Liver (tissue), 9 donors: Measurements from ENCODE around the gene ZDHHC9. TPM values are rescaled to one million over a fixed set of nuclear protein-coding genes. Genes with fewer than 3 reads are reported as not detected.

Experiments
- DNase-seq: peaks from one replicate; pipeline ENCODE4 v3.0.0-alpha.2; 2017; ENCODE audit warnings: low spot score
- H3K27ac ChIP-seq, 2 donors: one replicate each; pipeline ENCODE4 v1.7.0; 2013; ENCODE audit warnings: inconsistent platforms in 2 of 2, low read length in 2 of 2, control low read depth in 1 of 2, low read depth in 1 of 2, mild to moderate bottlenecking in 1 of 2
- H3K27me3 ChIP-seq, 4 donors: one replicate each; pipeline versions ENCODE4 v1.6.1 to v1.7.0; 2013; ENCODE audit warnings: low read length in 3 of 4, inconsistent platforms in 1 of 4, mild to moderate bottlenecking in 1 of 4, moderate library complexity in 1 of 4; ENCODE audit not compliant: control insufficient read depth in 4 of 4, insufficient read depth in 4 of 4
- H3K36me3 ChIP-seq, 4 donors: one replicate each; pipeline versions ENCODE4 v1.6.1 to v1.7.0; 2013; ENCODE audit warnings: low read length in 3 of 4, mild to moderate bottlenecking in 3 of 4, low read depth in 1 of 4, moderate library complexity in 1 of 4; ENCODE audit not compliant: control insufficient read depth in 4 of 4, insufficient read depth in 3 of 4
- H3K4me1 ChIP-seq, 4 donors: one replicate each; pipeline versions ENCODE4 v1.6.1 to v1.7.0; 2013; ENCODE audit warnings: low read length in 3 of 4, mild to moderate bottlenecking in 3 of 4, moderate library complexity in 1 of 4; ENCODE audit not compliant: control insufficient read depth in 4 of 4, insufficient read depth in 4 of 4
- H3K4me3 ChIP-seq, 3 donors: one replicate each; pipeline versions ENCODE4 v1.6.1 to v1.7.0; 2013; ENCODE audit warnings: low read length in 3 of 3, control low read depth in 1 of 3, low read depth in 1 of 3, mild to moderate bottlenecking in 1 of 3
- H3K9ac ChIP-seq, 2 donors: one replicate each; pipeline ENCODE4 v1.7.0; 2013; ENCODE audit warnings: low read length in 2 of 2, mild to moderate bottlenecking in 2 of 2, moderate library complexity in 2 of 2, control low read depth in 1 of 2, low read depth in 1 of 2
- H3K9me3 ChIP-seq, 4 donors: one replicate each; pipeline versions ENCODE4 v1.6.1 to v1.7.0; 2013; ENCODE audit warnings: low read length in 3 of 4; ENCODE audit not compliant: control insufficient read depth in 4 of 4
- CTCF ChIP-seq: fragments of 150-350 bp; IDR thresholded peaks from 2 replicates; pipeline ENCODE4 v1.5.1; 2017; ENCODE audit warnings: improper control_type of control experiment, low read depth, low read length; ENCODE audit not compliant: missing input control
- FOXA1 ChIP-seq: IDR thresholded peaks from 2 replicates; pipeline ENCODE4 v1.6.1; 2016; ENCODE audit warnings: antibody characterized with exemption
- FOXA2 ChIP-seq: IDR thresholded peaks from 2 replicates; pipeline ENCODE4 v1.6.1; 2016; ENCODE audit warnings: antibody characterized with exemption
- GABPA ChIP-seq, 2 donors: IDR thresholded peaks in 1 of 2; conservative IDR thresholded peaks in 1 of 2; 2 replicates each; pipeline ENCODE4 v1.6.1; 2016; ENCODE audit warnings: antibody characterized with exemption in 2 of 2, mild to moderate bottlenecking in 1 of 2, moderate library complexity in 1 of 2
- HNF4A ChIP-seq, 2 donors: conservative IDR thresholded peaks; 2 replicates each; pipeline ENCODE4 v1.6.1; 2016; ENCODE audit warnings: antibody characterized with exemption in 2 of 2, mild to moderate bottlenecking in 2 of 2
- HNF4G ChIP-seq: IDR thresholded peaks from 2 replicates; pipeline ENCODE4 v1.6.1; 2016; ENCODE audit warnings: antibody characterized with exemption
- JUND ChIP-seq, 2 donors: IDR thresholded peaks; 2 replicates each; pipeline ENCODE4 v1.6.1; 2016; ENCODE audit warnings: antibody characterized with exemption in 2 of 2
- MAX ChIP-seq: IDR thresholded peaks from 2 replicates; pipeline ENCODE4 v1.6.1; 2016; ENCODE audit warnings: antibody characterized with exemption
- RAD21 ChIP-seq, 2 donors: IDR thresholded peaks; 2 replicates each; pipeline ENCODE4 v1.6.1; 2016; ENCODE audit warnings: antibody characterized with exemption in 2 of 2, mild to moderate bottlenecking in 2 of 2
- SP1 ChIP-seq: IDR thresholded peaks from 2 replicates; pipeline ENCODE4 v1.6.1; 2018; ENCODE audit warnings: antibody characterized with exemption, mild to moderate bottlenecking
- YY1 ChIP-seq: IDR thresholded peaks from 2 replicates; pipeline ENCODE4 v1.6.1; 2016; ENCODE audit warnings: antibody characterized with exemption, mild to moderate bottlenecking
- ZBTB33 ChIP-seq: IDR thresholded peaks from 2 replicates; pipeline ENCODE4 v1.6.1; 2016; ENCODE audit warnings: antibody characterized with exemption
- WGBS: extraction: QIAGEN DNeasy Blood & Tissue Kit; methylation state at CpG from one replicate; pipeline ENCODE4 v1.1.7; 2013; 5-methylcytosine and 5-hydroxymethylcytosine counted together
- polyA plus RNA-seq, 2 donors: library from polyadenylated mRNA; stranded (reverse) in 1 of 2; unstranded in 1 of 2; fragments of 200-250 nt in 1 of 2; fragments of >200 nt in 1 of 2; fragmentation: Nextera tagmentation in 1 of 2; extraction: Ambion mirVana in 1 of 2; gene quantifications; one replicate each; pipeline versions ENCODE4 v1.2.1 to v1.2.3, GENCODE V29; 2013 to 2015
- total RNA-seq, 2 donors: library from RNA; depleted of rRNA; stranded (reverse); fragments of >200 nt; gene quantifications; one replicate each; pipeline ENCODE4 v1.2.3, GENCODE V29; 2014
- donor health status: healthy.
- donor health status: healthy.
- donor health status: healthy.
- donor health status: healthy.
- donor health status: healthy.

Gene ZDHHC9
- total and polyA plus RNA-seq, 4 donors = 10.2 to 26.8 (median 24.3) TPM

GRCh38 chrX:129781680-129782495 lies 61.8 kb downstream of the ZDHHC9 start:
- Histone ChIP-seq H3K36me3 (no peaks in the 10 kb centered on the region), H3K27me3 (no peaks in the 10 kb centered on the region), H3K27ac (peak overlapping the region in 1 of 2 donors; percentile 31), H3K9ac (no peak overlapping the region), H3K9me3 (no peaks in the 10 kb centered on the region), H3K4me3 (no peak overlapping the region), H3K4me1 (peaks cover 0 to 5% (median 1%) of the 10 kb centered on the region in 4 donors)
- DNase-seq = no peak
- WGBS = 88% methylated on average over 10 of the region's 10 CpGs
- no peak for TF ChIP-seq CTCF
- TF ChIP-seq FOXA1 = no peak
- no peak for TF ChIP-seq YY1
- TF ChIP-seq HNF4G = no peak
- no peak for TF ChIP-seq GABPA (IDR thresholded peaks at IDR 0.05 in 1 of 2, conservative IDR thresholded peaks at IDR 0.05 in 1 of 2)
- no peak for TF ChIP-seq RAD21 (IDR thresholded peaks at IDR 0.05)
- no peak for TF ChIP-seq MAX
- TF ChIP-seq SP1 = no peak
- TF ChIP-seq JUND (IDR thresholded peaks at IDR 0.05) = no peak
- no peak for TF ChIP-seq HNF4A (conservative IDR thresholded peaks at IDR 0.05)
- TF ChIP-seq ZBTB33 = no peak

- TF ChIP-seq FOXA2 = no peak
- TF ChIP-seq SP1 = no peak
- no peak for TF ChIP-seq GABPA (IDR thresholded peaks at IDR 0.05 in 1 of 2, conservative IDR thresholded peaks at IDR 0.05 in 1 of 2)
- Histone ChIP-seq H3K27ac (no peak overlapping the region), H3K27me3 (no peaks in the 10 kb centered on the region), H3K4me1 (peaks cover 0 to 11% (median 3%) of the 10 kb centered on the region in 4 donors), H3K9me3 (no peaks in the 10 kb centered on the region), H3K9ac (no peak overlapping the region), H3K36me3 (no peaks in the 10 kb centered on the region), H3K4me3 (peak overlapping the region in 1 of 3 donors; percentile 29)
- WGBS = 67% methylated on average over 8 of the region's 8 CpGs
- DNase-seq = no peak
These were observed 62.5 kb downstream of the ZDHHC9 start for GRCh38 chrX:129781134-129781672.
